SK-N-MC (cell line): ENCODE measurements around the gene THAP11.

Experiments
- DNase-seq: peaks from one replicate; pipeline ENCODE4 v3.0.0-alpha.2; 2011; ENCODE audit warnings: low read depth, low spot score
- H3K27ac ChIP-seq: fragments of 200-600 bp; sonication (generic); 2 replicates; pipeline ENCODE4 v1.5.1; 2016; ENCODE audit warnings: mixed run types
- H3K36me3 ChIP-seq: fragments of 200-600 bp; sonication (generic); 2 replicates; pipeline ENCODE4 v1.6.1; 2017; ENCODE audit warnings: antibody characterized with exemption, low read length, mixed read lengths; ENCODE audit not compliant: insufficient read depth
- H3K4me3 ChIP-seq: fragments of 200-600 bp; sonication (generic); 2 replicates; pipeline ENCODE4 v1.5.1; 2016
- H3K9ac ChIP-seq: fragments of 200-600 bp; sonication (generic); 2 replicates; pipeline ENCODE4 v1.8.0; 2017; ENCODE audit warnings: mixed run types, mixed read lengths; ENCODE audit not compliant: insufficient read length
- H3K9me3 ChIP-seq: fragments of 200-600 bp; sonication (generic); 2 replicates; pipeline ENCODE4 v1.6.1; 2017; ENCODE audit warnings: low read depth, mild to moderate bottlenecking, antibody characterized with exemption, low read length, moderate library complexity, mixed read lengths
- EZH2 ChIP-seq: fragments of 200-600 bp; sonication (generic); IDR thresholded peaks from one replicate; pipeline ENCODE4 v1.6.1; 2017; ENCODE audit warnings: antibody characterized with exemption
- FOXP2 ChIP-seq: optimal IDR thresholded peaks from 2 replicates; pipeline ENCODE3; 2011; ENCODE audit warnings: mild to moderate bottlenecking, moderate library complexity; ENCODE audit not compliant: insufficient read depth; ENCODE audit errors: extremely low read length, control extremely low read depth
- POLR2AphosphoS5 ChIP-seq: IDR thresholded peaks from 2 replicates; pipeline ENCODE4 v1.6.1; 2012; ENCODE audit warnings: mild to moderate bottlenecking, low read depth, low read length, borderline replicate concordance

THAP11 gene

GRCh38 chr16:67888331-67888730 is 46.2 kb downstream of the THAP11 start:
- DNase-seq: no peak
- TF ChIP-seq POLR2AphosphoS5: no peak
- no peak for TF ChIP-seq EZH2
- TF ChIP-seq FOXP2: no peak
- no peak overlapping the region for H3K27ac ChIP-seq
- H3K9ac ChIP-seq: no peak overlapping the region
- H3K4me3 ChIP-seq: no peak overlapping the region
- no peaks in the 10 kb centered on the region for H3K9me3 ChIP-seq
- H3K36me3 ChIP-seq: peaks cover 4% of the 10 kb centered on the region; the same call in 1 of the 2 replicates

- Histone ChIP-seq H3K27ac (no peak overlapping the region), H3K9me3 (no peaks in the 10 kb centered on the region), H3K36me3 (no peaks in the 10 kb centered on the region), H3K4me3 (peak overlapping the region; percentile 78), H3K9ac (peak overlapping the region; percentile 73)
- no peak for DNase-seq
- TF ChIP-seq EZH2 (no peak), POLR2AphosphoS5 (no peak), FOXP2 (no peak)
Measured at GRCh38 chr16:67892375-67892774, 50.3 kb downstream of the THAP11 start.

GRCh38 chr16:67892899-67893742 is 51.0 kb downstream of the THAP11 start, which contains the start of gene PSKH1:
PSKH1 (plus strand) TSS chr16:67893254; CDS start chr16:67908750, 15,496 bp downstream.
- Histone ChIP-seq H3K36me3 (no peaks in the 10 kb centered on the region), H3K27ac (no peak within 1 kb of the TSS), H3K4me3 (peak within 1 kb of the TSS; percentile 84), H3K9ac (peak within 1 kb of the TSS; percentile 89), H3K9me3 (no peaks in the 10 kb centered on the region)
- peak; percentile 26 for DNase-seq
- TF ChIP-seq POLR2AphosphoS5 (peak; percentile 60; the same call in 1 of the 2 replicates), EZH2 (no peak)
